HepG2 (cell line): ENCODE data around the gene WNT7B. TPM values are rescaled to one million over a fixed set of nuclear protein-coding genes. Genes with fewer than 3 reads are reported as not detected.

Experiments
- ATAC-seq: fragments of 200-7000 bp; cut with Tn5 transposase; 3 replicates; pipeline ENCODE4 v1.9.1; 2020; ENCODE audit warnings: mild to moderate bottlenecking, moderate library complexity
- BruUV-seq: library from RNA; stranded (reverse); fragments of 400-500 nt; replicated peaks from 2 replicates; lab custom pipeline; 2021; lab: Mats Ljungman, UMichigan
- CTCF ChIA-PET: fragments of 300-600 bp; formaldehyde crosslinking; extraction: SDS; loops from one replicate; lab custom pipeline; 2021; ENCODE audit warnings: low total read pairs, inconsistent platforms, low intra/inter-chr PET ratio; lab: Yijun Ruan, JAX
- POLR2A ChIA-PET: fragments of 350-600 bp; sonication (Branson Sonifier 250); formaldehyde crosslinking; loops from one replicate; lab custom pipeline; 2020; ENCODE audit warnings: antibody characterized with exemption, inconsistent platforms; lab: Yijun Ruan, JAX
- DNase-seq: peaks from one replicate; pipeline ENCODE4 v3.0.0-alpha.2; 2015; ENCODE audit warnings: low spot score
- FAIRE-seq: peaks from 3 replicates; lab custom pipeline; 2011; peaks lifted over from hg19 to GRCh38; lab: Jason Lieb, UNC
- H2AFZ ChIP-seq: one replicate; pipeline ENCODE4 v1.6.1; 2011; ENCODE audit warnings: low read length, inconsistent platforms
- H3K27ac ChIP-seq: fragments of 300-600 bp; 3 replicates; pipeline ENCODE4 v1.8.0; 2011; ENCODE audit warnings: mixed run types, mild to moderate bottlenecking, mixed read lengths, low read length, inconsistent platforms; ENCODE audit not compliant: insufficient read depth; ENCODE audit errors: extremely low read length
- H3K27me3 ChIP-seq, 2 experiments: fragments of 200-600 bp in 1 of 2; 2 replicates in 1 of 2; 3 replicates in 1 of 2; pipeline versions ENCODE4 v1.6.0 to v1.8.0; 2011; ENCODE audit warnings: low read length in 2 of 2, mild to moderate bottlenecking in 2 of 2, moderate library complexity in 2 of 2, inconsistent platforms in 1 of 2; ENCODE audit not compliant: insufficient read depth in 2 of 2, control insufficient read depth in 1 of 2
- H3K36me3 ChIP-seq, 2 experiments: fragments of 200-600 bp in 1 of 2; replicated peaks in 1 of 2; 2 replicates in 1 of 2; 3 replicates in 1 of 2; pipeline versions ENCODE4 v1.5.1 to v1.8.0; 2011; ENCODE audit warnings: low read length in 2 of 2, inconsistent platforms in 1 of 2; ENCODE audit not compliant: insufficient read depth in 2 of 2, control insufficient read depth in 1 of 2
- H3K4me1 ChIP-seq: 2 replicates; pipeline ENCODE4 v1.5.1; 2012; ENCODE audit warnings: low read length, inconsistent platforms; ENCODE audit not compliant: insufficient read depth
- H3K4me2 ChIP-seq: 2 replicates; pipeline ENCODE4 v1.6.0; 2011; ENCODE audit warnings: low read depth, low read length, inconsistent platforms
- H3K4me3 ChIP-seq, 3 experiments: fragments of 200-600 bp in 1 of 3; sonication (generic), shearing (Covaris generic) in 1 of 3; replicated peaks in 1 of 3; 2 replicates each; pipeline ENCODE4 v1.5.1; 2011 to 2016; ENCODE audit warnings: low read length in 3 of 3, inconsistent platforms in 2 of 3, low read depth in 2 of 3, mild to moderate bottlenecking in 2 of 3, control low read depth in 1 of 3, mixed read lengths in 1 of 3; ENCODE audit not compliant: insufficient read depth in 1 of 3
- H3K79me2 ChIP-seq: one replicate; pipeline ENCODE4 v1.6.1; 2011; ENCODE audit warnings: low read length, inconsistent platforms; ENCODE audit not compliant: insufficient read depth
- H3K9ac ChIP-seq: 2 replicates; pipeline ENCODE4 v1.6.0; 2011; ENCODE audit warnings: mild to moderate bottlenecking, low read depth, low read length, inconsistent platforms; ENCODE audit not compliant: insufficient read depth
- H3K9me3 ChIP-seq: 2 replicates; pipeline ENCODE4 v1.5.1; 2012; ENCODE audit warnings: mild to moderate bottlenecking, low read length
- H4K20me1 ChIP-seq: 2 replicates; pipeline ENCODE4 v1.6.0; 2011; ENCODE audit warnings: inconsistent platforms, mild to moderate bottlenecking, low read length, moderate library complexity; ENCODE audit not compliant: insufficient read depth
- FLYWCH1 ChIP-seq: sonication (generic); formaldehyde crosslinking; IDR thresholded peaks from 2 replicates; pipeline ENCODE4 v1.8.1; 2023; ENCODE audit warnings: mild to moderate bottlenecking, missing genetic modification reagents
- NBN ChIP-seq: fragments of 450-650 bp; conservative IDR thresholded peaks from 2 replicates; pipeline ENCODE4 v1.6.1; 2017
- NFATC3 ChIP-seq: sonication (generic); formaldehyde crosslinking; IDR thresholded peaks from 2 replicates; pipeline ENCODE4 v1.5.1; 2020; ENCODE audit warnings: mild to moderate bottlenecking, missing genetic modification reagents
- WGBS: methylation state at CpG from one replicate; pipeline ENCODE4 v1.1.6; 2017; ENCODE audit warnings: low lambda C conversion rate; 5-methylcytosine and 5-hydroxymethylcytosine counted together
- in situ Hi-C: cut with HindIII; loops from 2 replicates; pipeline ENCODE4 v1.10.0; 2017; ENCODE audit warnings: low pct_unique_long_range_greater_than_20kb; ENCODE audit not compliant: extremely low pct_ligation_motif_present
- intact Hi-C: fragments of 100-400 bp; cut with micrococcal nuclease; formaldehyde crosslinking; loops from one replicate; pipeline ENCODE4 v1.10.0; 2022; ENCODE audit not compliant: unreplicated experiment
- polyA plus RNA-seq, 8 experiments: library from polyadenylated mRNA; depleted of rRNA in 3 of 8; stranded (reverse) in 7 of 8; unstranded in 1 of 8; fragments of >200 nt; fragmentation: Illumina TruSeq in 4 of 8; extraction: Trizol in 4 of 8; gene quantifications; 2 replicates each; pipeline versions ENCODE4 v1.2.1 to v1.2.3, GENCODE V29; 2011 to 2016; ENCODE audit warnings: low read depth in 4 of 8, missing spikeins in 1 of 8, mixed read lengths in 1 of 8; ENCODE audit not compliant: insufficient read depth in 1 of 8
- total RNA-seq, 5 experiments: library from RNA; depleted of rRNA; stranded (reverse); fragments of >200 nt; fragmentation: Illumina TruSeq; extraction: Trizol; gene quantifications; 2 replicates each; pipeline ENCODE4 v1.2.3, GENCODE V29; 2016; ENCODE audit warnings: low read depth in 1 of 5
- TF ChIP-seq, protein P1 (sequence below): sonication (generic); formaldehyde crosslinking; IDR thresholded peaks from 2 replicates; pipeline ENCODE4 v1.4.0; 2020; ENCODE audit warnings: low read depth, mild to moderate bottlenecking, missing genetic modification reagents
- TF ChIP-seq, protein P2 (sequence below): sonication (generic); formaldehyde crosslinking; IDR thresholded peaks from 2 replicates; pipeline ENCODE4 v1.5.0; 2020; ENCODE audit warnings: mild to moderate bottlenecking, missing genetic modification reagents, borderline replicate concordance

The WNT7B gene
- total and polyA plus RNA-seq, 2 of the 13 experiments (the other 11 are each of a cell fraction or from before 2014, with no cell fraction given), result 0.09 TPM; not detected in 1

DNA sequence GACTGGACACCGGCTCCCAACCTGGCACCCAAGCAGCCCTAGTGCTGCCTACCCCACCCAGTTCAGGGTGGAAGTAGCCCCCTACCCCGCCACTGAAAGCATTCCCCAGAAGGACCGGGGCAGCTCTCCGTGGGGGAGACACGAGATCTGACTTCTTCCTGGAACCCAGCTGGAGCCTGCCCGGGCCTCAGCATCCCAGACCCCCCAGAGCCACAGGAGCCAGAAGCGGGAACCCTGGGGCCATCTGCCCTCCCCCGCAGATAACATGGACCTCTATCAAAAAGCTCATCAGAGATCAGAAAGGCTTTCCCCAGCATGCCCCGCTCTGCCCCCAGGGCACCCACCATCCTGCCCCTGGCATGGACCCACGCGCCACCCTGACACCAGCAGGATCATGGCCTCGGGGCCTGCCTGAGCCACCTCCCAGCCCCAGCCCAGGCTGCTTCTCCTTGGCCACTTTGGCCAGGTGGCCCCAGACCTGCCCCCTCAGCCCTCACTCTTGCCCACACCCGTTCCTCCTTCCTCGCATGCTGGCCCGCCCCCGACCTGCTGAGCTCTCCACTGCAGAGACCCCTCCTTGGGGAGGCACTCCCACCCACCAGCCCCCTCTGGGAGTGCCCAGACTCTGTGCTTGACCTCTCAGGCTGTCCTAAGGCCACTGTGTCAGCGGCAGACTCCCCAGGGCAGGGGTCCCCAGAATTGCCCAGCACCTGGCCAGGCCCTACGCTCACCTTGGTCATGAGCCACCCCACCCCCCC lies 17.1 kb downstream of the WNT7B start:
- POLR2A ChIA-PET, result no interaction called here
- no peak overlapping the region for H3K9ac ChIP-seq
- ATAC-seq (no peak), FAIRE-seq (no peak), DNase-seq (no peak)
- in situ Hi-C loops, result no loop called here
- H3K4me2 ChIP-seq, result no peak overlapping the region
- no peaks in the 10 kb centered on the region for H3K36me3 ChIP-seq
- WGBS, result 29% methylated on average over 11 of the region's 18 CpGs
- TF ChIP-seq NBN (no peak), FLYWCH1 (CRISPR knock-in tag) (no peak), NFATC3 (no peak)
- TF ChIP-seq, protein P1, sequence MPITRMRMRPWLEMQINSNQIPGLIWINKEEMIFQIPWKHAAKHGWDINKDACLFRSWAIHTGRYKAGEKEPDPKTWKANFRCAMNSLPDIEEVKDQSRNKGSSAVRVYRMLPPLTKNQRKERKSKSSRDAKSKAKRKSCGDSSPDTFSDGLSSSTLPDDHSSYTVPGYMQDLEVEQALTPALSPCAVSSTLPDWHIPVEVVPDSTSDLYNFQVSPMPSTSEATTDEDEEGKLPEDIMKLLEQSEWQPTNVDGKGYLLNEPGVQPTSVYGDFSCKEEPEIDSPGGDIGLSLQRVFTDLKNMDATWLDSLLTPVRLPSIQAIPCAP, result no peak
- TF ChIP-seq, protein P2, sequence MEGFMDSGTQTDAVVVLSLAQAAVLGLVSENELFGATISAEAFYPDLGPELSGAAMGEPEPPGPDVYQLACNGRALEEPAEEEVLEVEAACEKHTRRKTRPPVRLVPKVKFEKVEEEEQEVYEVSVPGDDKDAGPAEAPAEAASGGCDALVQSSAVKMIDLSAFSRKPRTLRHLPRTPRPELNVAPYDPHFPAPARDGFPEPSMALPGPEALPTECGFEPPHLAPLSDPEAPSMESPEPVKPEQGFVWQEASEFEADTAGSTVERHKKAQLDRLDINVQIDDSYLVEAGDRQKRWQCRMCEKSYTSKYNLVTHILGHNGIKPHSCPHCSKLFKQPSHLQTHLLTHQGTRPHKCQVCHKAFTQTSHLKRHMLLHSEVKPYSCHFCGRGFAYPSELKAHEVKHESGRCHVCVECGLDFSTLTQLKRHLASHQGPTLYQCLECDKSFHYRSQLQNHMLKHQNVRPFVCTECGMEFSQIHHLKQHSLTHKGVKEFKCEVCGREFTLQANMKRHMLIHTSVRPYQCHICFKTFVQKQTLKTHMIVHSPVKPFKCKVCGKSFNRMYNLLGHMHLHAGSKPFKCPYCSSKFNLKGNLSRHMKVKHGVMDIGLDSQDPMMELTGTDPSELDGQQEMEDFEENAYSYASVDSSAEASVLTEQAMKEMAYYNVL, result no peak
- TF ChIP-seq, all 625 proteins: peak for 0
- no peaks in the 10 kb centered on the region for H3K9me3 ChIP-seq
- no peaks in the 10 kb centered on the region for H3K79me2 ChIP-seq
- H2AFZ ChIP-seq, result no peak overlapping the region
- peaks cover 18 to 69% of the 10 kb centered on the region in 2 experiments; a peak in 4 of 5 replicates for H3K27me3 ChIP-seq
- H3K27ac ChIP-seq, result no peak overlapping the region
- no peak overlapping the region for H3K4me3 ChIP-seq
- H4K20me1 ChIP-seq, result no peaks in the 10 kb centered on the region
- intact Hi-C loops, result no loop called here
- CTCF ChIA-PET, result no interaction called here
- no peaks in the 10 kb centered on the region for H3K4me1 ChIP-seq
- no TSS peak for BruUV-seq
